ENCODE data around the gene DTX1.
A peak's percentile ranks its signal among the peaks of the same experiment; 100 is the strongest.

DTX1 gene

GRCh38 chr12:113056631-113057488 lies at the start of gene DTX1:
DTX1 (plus strand) TSS chr12:113056730; CDS start chr12:113058193, 1,463 bp downstream.
- peak; percentile 7 to 59 (median 42) for DNase-seq

- no peak for DNase-seq
Measured at GRCh38 chr12:113007166-113007565, 49.4 kb upstream of the DTX1 start.

GRCh38 chr12:113010701-113011100 lies 45.8 kb upstream of the DTX1 start:
- DNase-seq = no peak

GRCh38 chr12:113014565-113014964 lies 42.0 kb upstream of the DTX1 start:
- no peak for DNase-seq

DNA sequence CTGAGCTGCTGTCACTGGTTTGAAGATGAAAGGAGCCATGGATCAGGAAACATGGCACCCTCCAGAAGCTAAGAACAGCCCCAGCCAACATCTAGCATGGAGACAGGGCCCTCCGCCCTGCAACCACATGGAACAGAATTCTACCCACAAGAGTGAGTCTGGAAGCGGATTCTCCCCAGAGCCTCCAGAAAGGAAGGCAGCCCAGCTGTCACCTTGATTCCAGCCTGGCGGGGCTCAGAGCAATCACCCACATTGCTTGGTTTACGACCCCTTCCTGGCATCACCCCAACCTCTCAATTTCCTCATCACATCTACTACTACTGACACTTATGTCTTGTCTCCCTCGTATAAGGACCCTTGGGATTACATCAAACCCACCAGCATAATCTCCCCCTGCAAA lies 39.7 kb upstream of the DTX1 start:
- DNase-seq = no peak

- DNase-seq = no peak
Measured at GRCh38 chr12:113019025-113019424, 37.5 kb upstream of the DTX1 start.

- no peak for DNase-seq
Measured at GRCh38 chr12:113021500-113021899, 35.0 kb upstream of the DTX1 start.

DNA sequence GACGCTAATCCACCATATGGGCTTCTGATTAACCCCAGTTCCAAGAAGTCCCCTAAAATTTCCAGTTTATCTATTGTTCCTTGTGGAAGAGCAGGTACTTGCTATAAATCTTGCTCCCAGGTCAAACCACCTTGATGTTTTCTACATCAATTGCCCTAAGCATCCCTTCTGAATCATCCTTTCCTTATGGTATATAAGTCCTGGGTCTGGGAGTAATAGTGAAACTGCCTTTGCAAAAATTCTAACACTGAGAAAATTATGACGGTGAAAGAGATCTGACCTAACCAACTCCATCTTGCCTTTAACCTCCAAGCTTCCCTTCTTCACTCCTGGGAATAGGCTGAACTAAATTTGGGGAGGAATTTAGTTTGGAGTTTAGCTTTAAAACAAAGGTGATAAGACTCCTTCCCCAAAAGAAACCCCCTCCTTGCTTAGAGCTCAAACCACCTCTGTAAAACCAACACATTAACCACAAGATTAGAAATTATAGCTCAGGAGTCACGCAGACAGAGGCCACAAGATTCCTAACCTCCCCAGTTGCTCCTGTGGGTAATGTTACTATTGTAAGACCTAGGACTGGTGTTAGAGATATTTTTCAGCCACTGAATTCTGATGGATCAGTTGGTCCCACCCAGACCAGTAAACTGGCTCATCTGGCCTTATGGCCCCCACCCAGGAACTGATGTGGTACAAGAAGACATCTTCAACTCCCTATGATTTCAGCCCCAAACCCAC lies 33.8 kb upstream of the DTX1 start:
- DNase-seq = no peak

- DNase-seq = no peak
Measured at GRCh38 chr12:113027726-113028125, 28.8 kb upstream of the DTX1 start.

DNA sequence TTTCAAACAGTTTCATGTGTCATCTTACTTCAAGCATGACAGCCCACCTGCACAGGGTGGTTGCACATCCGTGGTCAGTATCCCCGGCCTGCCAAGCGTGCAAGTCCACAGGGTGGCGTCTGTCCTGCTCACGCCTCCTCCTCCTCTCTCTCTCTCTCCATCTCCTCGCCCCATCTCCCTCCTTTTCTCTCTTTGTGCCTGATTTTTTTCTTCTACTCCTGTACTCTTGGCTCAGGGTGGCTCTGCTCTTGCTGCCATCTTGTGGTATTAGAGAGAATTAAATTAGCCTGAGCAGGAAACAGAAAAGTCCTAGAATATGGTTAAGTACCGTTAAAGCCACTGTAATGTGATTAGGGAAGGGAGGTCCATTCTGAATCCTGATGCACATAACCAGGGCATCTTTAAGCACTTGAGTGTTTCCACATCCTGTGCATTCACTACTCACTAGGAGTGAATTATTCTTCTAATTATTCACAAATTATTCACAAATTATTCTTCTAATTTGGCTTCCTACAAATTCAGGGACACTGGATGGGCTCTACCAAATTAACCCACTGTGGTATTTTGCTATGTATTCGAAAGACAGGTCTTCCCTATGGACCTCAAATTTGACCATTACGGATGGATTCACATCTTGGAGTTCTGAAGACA lies 25.5 kb upstream of the DTX1 start:
- peak in 1 of 6 experiments; percentile 2 for DNase-seq

GRCh38 chr12:113039911-113040445 lies 16.6 kb upstream of the DTX1 start:
- DNase-seq = no peak

- DNase-seq = no peak
Measured at GRCh38 chr12:113040722-113041171, 15.8 kb upstream of the DTX1 start.

GRCh38 chr12:113041560-113041959 lies 15.0 kb upstream of the DTX1 start:
- no peak for DNase-seq

GRCh38 chr12:113043240-113043639 lies 13.3 kb upstream of the DTX1 start:
- DNase-seq = no peak

DNA sequence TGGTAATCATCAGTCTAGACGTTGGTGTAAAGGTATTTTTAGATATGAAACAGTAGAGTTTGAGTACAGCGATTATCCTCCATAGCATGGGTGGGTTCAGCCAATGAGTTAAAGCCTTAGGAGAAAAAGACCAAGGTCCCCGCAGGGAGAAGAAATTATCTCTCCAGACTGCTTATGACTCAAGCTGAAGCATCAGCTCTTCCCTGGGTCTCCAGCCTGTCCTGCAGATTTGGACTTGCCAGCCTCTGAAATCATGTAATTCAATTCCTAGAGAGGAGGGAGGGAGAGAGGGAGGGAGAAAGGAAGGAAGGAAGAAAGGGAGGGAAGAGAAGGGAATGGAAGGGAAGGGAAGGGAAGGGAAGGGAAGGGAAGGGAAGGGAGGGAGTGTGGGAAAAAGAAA lies 12.0 kb upstream of the DTX1 start:
- no peak for DNase-seq

GRCh38 chr12:113048716-113049127 lies 7.8 kb upstream of the DTX1 start:
- DNase-seq = peak; percentile 32 to 78 (median 52)

GRCh38 chr12:113049976-113050742 lies 6.4 kb upstream of the DTX1 start:
- DNase-seq = no peak

DNA sequence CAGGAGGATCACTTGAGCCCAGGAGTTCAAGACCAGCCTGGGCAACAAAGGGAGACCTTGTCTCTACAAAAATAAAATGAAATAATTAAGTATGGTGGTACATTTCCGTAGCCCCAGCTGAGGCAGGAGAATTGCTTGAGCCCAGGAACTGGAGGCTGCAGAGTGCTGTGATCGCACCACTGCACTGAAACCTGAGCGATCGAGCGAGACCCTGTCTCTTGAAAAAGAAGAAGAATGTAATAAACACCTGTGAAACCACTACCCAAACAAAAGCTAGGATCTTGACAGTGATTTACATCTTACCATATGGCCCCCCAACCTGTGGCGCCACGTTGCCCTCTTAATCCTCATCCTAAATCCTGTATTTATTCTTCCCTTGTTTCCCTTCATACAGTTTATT lies 5.7 kb upstream of the DTX1 start:
- DNase-seq = no peak

- DNase-seq = no peak
Measured at GRCh38 chr12:113051759-113052158, 4.8 kb upstream of the DTX1 start.

- no peak for DNase-seq
Measured at GRCh38 chr12:113052326-113052725, 4.2 kb upstream of the DTX1 start.

- DNase-seq = no peak
Measured at GRCh38 chr12:113054948-113055486, 1.5 kb upstream of the DTX1 start.
